ENCODE results near the gene CELSR1.
A peak's percentile ranks its signal among the peaks of the same experiment; 100 is the strongest.

Gene CELSR1

DNA sequence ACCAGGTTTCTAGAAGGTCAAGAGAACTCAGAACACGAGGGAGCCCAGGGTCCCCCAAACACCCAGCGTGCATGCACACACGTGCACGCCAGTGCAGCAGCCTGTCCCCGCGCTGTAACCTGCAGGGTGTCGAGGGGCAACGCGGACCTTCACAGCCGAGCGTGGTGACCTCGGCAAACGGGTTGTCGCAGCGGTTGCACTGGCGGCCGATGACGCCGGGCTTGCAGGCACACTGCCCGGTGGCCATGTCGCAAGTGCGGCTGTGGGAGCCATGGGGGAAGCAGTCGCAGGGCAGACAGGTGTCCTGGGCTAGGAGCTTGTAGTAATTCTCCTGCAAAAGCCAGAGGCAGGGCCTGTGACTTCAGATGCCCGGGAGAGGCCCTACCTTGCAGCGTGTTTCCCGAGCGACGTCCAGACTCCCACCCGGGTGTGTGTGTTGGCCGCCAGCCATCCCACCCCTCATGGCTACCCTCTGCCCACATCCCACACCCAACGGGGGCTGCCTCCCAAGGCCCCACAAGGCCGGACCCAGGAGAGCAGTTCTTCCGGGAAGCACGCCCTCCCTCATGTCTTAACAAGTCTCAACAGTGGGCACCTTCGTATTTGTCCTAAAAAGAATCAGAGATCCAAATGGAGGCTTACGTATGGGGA lies 145.8 kb downstream of the CELSR1 start:
- no peak for DNase-seq

DNA sequence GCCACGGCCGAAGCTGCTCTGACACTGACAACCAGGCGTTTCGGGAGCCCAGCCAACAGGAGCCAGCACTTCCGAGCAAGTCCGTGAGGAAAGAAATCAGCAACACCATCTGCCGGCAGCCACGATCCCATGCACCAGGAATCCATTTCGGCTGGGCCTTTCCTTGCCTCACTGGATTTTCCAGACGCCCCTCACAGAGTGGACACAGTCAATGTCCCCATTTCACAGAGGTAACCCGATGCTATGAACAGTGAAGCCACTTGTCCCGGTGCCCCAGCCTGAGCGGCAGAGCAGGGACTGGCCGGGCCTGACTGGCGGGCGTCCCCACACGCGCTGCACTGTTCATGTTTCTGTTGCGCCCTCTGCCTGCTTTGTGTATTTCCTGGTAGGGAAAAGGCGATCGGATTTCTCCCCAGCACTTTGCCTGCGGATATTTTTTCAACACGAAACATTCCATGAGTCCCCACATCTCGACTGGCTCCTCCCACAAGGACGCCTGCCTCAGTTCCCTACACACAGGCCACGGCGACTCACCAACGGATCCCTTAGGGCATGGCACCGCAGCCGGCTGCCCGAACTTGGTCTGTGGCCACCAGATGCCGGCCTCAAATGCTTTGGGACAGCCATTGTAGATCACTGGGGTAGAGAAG lies 146.6 kb downstream of the CELSR1 start:
- DNase-seq = peak; percentile 0

DNA sequence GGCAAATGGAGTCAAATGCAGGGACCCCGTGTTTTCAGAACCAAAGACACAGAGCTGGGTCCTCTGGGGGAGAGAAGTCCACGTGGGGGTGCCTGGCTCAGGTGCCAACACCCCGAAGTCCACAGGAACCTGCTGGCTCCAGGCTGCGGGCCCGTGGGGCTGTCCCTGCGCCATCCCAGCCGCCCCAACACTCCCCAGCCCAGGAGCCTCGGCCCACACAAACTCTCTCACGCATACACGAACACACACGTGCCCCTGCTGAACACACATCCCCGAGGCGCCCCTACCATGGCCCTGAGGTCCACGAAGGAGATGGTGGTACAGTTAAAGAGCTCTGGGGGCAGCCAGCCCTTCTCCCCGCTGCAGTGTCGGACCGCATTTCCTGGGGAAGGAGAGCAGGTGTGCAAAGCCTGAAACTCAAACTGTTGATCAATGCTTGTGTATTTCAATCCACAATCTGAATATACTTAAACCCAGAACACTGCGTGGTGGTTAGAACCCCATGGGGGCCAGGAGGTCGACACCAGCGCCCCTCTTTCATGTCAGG lies 147.2 kb downstream of the CELSR1 start:
- no peak for DNase-seq

- no peak for DNase-seq
These were observed 148.3 kb downstream of the CELSR1 start for GRCh38 chr22:46389081-46389480.

DNA sequence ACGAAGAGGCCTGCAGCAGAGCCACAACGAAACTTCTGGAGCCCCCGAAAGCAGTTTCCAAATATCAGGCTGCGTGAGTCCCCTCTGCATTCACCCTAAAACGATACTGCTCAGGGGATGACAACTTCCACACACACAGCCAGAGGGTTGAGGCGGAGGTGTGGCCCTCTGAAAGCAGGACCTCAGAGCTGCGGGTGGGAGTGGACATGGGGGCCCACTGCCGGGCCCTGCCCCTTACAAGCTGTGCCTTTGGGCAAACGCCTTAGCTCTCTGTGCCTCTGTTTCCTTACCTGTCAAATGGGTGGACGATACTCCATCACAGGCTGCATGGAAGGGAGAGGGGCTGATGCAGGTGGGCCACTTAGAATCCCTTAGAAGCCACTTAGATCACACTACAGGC lies 148.8 kb downstream of the CELSR1 start:
- no peak for DNase-seq

- no peak for DNase-seq
These were observed 149.7 kb downstream of the CELSR1 start for GRCh38 chr22:46387748-46388147.

DNA sequence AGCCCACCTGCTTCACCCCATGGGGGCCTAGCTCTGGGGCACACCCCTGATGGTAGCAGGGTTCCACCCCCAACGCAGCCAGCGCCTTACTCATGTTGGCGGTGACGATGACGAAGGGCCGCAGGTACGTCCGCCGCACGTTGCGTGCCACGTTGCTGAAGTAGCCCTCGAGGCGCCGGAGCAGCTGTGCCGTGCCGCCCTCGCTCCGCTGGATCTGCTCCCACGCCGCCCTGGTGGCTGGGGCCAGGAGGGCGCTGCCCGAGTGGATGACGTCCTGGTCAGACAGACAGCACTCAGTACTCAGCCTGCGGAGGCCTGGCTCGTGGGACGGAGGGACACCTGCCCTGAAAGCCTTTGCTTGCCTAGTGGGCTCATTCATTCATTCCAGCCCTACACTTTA lies 151.1 kb downstream of the CELSR1 start:
- no peak for DNase-seq

DNA sequence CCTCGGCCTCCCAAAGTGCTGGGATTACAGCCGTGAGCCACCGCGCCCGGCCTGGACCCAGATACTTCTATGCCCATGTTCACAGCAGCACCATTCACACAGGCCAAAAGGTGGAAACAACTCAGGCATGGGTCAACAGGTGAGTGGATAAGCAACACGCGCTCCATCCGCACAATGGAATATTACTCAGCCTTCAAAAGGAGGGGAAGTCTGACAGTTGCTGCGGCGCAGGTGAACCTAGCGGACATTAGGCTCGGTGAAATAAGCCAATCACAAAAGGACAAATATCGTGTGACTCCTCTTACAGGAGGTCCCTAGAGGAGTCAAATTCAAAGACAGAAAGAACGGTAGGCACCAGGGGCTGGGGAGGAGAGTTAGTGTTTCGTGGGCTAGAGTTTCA lies 154.9 kb downstream of the CELSR1 start:
- DNase-seq = no peak

DNA sequence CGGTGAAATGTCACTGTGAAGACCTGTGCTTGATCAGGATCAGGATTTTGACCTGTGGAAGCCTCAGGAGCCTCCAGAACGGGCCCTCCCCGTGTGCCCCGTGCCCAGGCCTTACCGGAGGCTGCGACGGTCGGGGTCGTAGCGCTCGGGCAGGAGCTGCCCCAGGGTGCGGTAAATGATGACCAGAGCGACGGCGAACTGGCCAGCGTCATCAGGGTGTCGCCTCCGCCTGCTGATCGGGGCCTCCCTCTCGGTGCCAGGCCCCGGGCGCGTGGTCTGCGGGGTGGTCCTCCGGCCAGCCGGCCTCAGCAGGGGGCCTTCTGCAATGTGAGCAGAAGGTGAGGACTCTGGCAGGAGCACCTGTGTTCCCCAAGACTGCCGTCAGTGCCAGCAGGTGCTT lies 155.7 kb downstream of the CELSR1 start:
- DNase-seq = no peak

DNA sequence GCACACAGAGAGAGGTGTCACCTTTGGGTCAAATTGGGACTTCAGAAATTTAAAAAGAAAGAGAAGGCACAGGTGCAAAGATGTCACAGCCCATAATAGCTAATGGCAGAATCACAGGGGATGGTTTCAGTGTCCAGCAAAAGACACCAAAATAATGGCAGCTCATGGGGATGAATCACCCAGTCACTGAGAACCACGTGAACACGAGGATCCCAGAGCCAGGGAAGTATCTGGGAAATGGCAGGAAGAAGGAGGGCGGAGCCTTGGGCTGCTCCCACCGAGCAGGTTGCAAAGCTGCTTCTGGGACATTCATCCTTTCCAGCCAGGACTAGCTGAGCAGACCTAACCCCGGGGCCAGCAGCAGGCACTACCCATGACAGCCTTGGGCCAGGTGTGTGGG lies 156.3 kb downstream of the CELSR1 start:
- no peak for DNase-seq

DNA sequence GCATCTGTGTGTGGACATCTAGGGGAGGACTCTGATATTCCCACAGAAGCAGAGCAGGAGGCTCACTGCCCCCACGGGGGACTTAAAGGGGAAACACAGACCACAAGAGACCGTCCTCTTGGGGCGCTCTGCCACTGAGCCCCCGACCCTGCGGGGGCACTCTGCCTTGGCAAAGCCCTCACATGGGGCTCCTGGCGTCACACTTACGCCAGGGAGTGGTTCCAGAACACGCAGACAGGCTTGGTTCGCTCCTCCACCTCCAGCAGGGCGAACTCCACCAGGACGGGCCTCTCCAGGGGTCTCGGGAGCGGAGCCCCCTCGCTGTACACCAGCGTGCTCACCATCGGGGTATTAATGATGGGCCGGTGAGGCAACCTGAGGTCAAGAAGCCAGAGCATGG lies 156.8 kb downstream of the CELSR1 start:
- DNase-seq = no peak

GRCh38 chr22:46380069-46380468 lies 157.4 kb downstream of the CELSR1 start:
- DNase-seq = no peak

GRCh38 chr22:46379066-46379930 lies 158.1 kb downstream of the CELSR1 start:
- no peak for DNase-seq

GRCh38 chr22:46378426-46379065 lies 158.9 kb downstream of the CELSR1 start:
- no peak for DNase-seq

- DNase-seq = no peak
These were observed 159.6 kb downstream of the CELSR1 start for GRCh38 chr22:46377525-46378425.

- no peak for DNase-seq
These were observed 160.4 kb downstream of the CELSR1 start for GRCh38 chr22:46376908-46377524.

- DNase-seq = no peak
These were observed 161.3 kb downstream of the CELSR1 start for GRCh38 chr22:46376111-46376510.

GRCh38 chr22:46374663-46375474 lies 162.6 kb downstream of the CELSR1 start:
- no peak for DNase-seq

DNA sequence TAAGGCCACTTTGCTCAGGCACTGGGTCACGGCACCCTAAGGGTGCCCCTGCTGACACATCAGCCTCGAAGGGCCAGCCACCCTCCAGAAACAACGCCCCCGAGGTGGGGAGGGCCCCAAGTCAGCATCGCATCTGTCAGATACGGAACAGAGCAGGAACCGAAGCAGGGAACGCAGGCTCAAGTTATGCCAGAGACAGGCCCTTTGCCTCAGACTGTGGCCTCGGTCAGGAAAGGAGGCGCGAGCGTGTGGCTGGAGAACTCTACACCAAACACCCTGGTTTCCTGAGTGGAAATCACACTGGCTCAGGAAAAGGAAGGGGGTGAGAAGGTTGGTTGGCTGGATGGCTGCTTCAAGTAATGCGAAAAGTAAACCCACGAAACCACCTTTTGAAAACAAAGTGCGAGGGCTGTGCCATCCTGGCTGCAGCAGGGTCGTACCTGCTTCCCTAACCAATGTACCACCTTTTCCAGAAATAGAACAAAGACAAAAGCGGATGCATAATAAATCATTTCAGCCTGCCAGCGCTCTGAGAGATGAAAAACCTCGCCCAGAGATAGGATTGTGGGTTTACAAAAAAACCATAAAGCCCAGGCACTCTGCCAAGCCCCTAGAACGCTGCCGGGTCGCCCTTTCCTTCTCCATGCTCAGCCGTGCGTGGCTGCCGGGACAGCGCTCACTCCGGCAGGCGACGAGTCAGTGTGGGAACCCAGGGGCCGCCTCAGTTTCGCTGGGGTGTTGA lies 163.3 kb downstream of the CELSR1 start:
- DNase-seq = no peak

- peak; percentile 4 for DNase-seq
These were observed 164.3 kb downstream of the CELSR1 start for GRCh38 chr22:46373159-46373558.
